Panc1 (cell line): ENCODE measurements around the gene PRUNE1. TPM values are rescaled to one million over a fixed set of nuclear protein-coding genes. Genes with fewer than 3 reads are reported as not detected.

Experiments
- ATAC-seq: fragments of 200-7000 bp; cut with Tn5 transposase; 2 replicates; pipeline ENCODE4 v1.9.1; 2020; ENCODE audit warnings: mild to moderate bottlenecking, moderate library complexity
- BruUV-seq: library from RNA; stranded (reverse); fragments of 400-500 nt; replicated peaks from 2 replicates; lab custom pipeline; 2021; lab: Mats Ljungman, UMichigan
- CTCF ChIA-PET: fragments of 300-600 bp; sonication (Branson Sonifier 250); formaldehyde crosslinking; loops from one replicate; lab custom pipeline; 2022; ENCODE audit warnings: antibody characterized with exemption; lab: Charles Lee
- POLR2A ChIA-PET: fragments of 300-600 bp; sonication (Branson Sonifier 250); formaldehyde crosslinking; loops from one replicate; lab custom pipeline; 2022; ENCODE audit warnings: antibody characterized with exemption; lab: Charles Lee
- DNase-seq: peaks from one replicate; pipeline ENCODE4 v3.0.0-alpha.2; 2010; ENCODE audit warnings: low read depth, low spot score
- H3K27ac ChIP-seq: 2 replicates; pipeline ENCODE4 v1.5.1; 2011; ENCODE audit warnings: mild to moderate bottlenecking, low read length, inconsistent platforms
- H3K27me3 ChIP-seq: fragments of 200-500 bp; sonication (Bioruptor generic); 2 replicates; pipeline ENCODE4 v1.6.0; 2014; ENCODE audit warnings: low read length, inconsistent platforms; ENCODE audit not compliant: control insufficient read depth, insufficient read depth
- H3K36me3 ChIP-seq: fragments of 200-500 bp; sonication (Bioruptor generic); 2 replicates; pipeline ENCODE4 v1.5.1; 2014; ENCODE audit warnings: inconsistent platforms, mild to moderate bottlenecking, low read length, moderate library complexity; ENCODE audit not compliant: control insufficient read depth, insufficient read depth
- H3K4me1 ChIP-seq: 2 replicates; pipeline ENCODE4 v1.5.1; 2011; ENCODE audit warnings: inconsistent platforms, mild to moderate bottlenecking, low read length, moderate library complexity; ENCODE audit not compliant: control insufficient read depth, insufficient read depth
- H3K4me3 ChIP-seq, 2 experiments: 2 replicates each; pipeline ENCODE4 v1.5.1; 2011 to 2012; ENCODE audit warnings: low read depth in 2 of 2, low read length in 2 of 2, mild to moderate bottlenecking in 2 of 2, inconsistent platforms in 1 of 2, moderate library complexity in 1 of 2
- H3K9me3 ChIP-seq: fragments of 200-500 bp; sonication (Bioruptor generic); 2 replicates; pipeline ENCODE4 v1.5.1; 2014; ENCODE audit warnings: low read depth, mild to moderate bottlenecking, inconsistent platforms, low read length, moderate library complexity; ENCODE audit not compliant: control insufficient read depth, insufficient read depth
- CTCF ChIP-seq: fragments of 450-650 bp; IDR thresholded peaks from 2 replicates; pipeline ENCODE4 v1.5.1; 2017; ENCODE audit warnings: mild to moderate bottlenecking
- POLR2AphosphoS5 ChIP-seq: IDR thresholded peaks from 2 replicates; pipeline ENCODE4 v1.6.1; 2012; ENCODE audit warnings: mild to moderate bottlenecking, low read depth, low read length, moderate library complexity
- REST ChIP-seq, 2 experiments: IDR thresholded peaks; 2 replicates each; pipeline ENCODE4 v1.6.1; 2011 to 2012; ENCODE audit warnings: low read depth in 2 of 2, control low read depth in 1 of 2, low read length in 1 of 2, mild to moderate bottlenecking in 1 of 2, moderate library complexity in 1 of 2; ENCODE audit not compliant: insufficient read depth in 1 of 2
- SIN3A ChIP-seq: IDR thresholded peaks from 2 replicates; pipeline ENCODE4 v1.6.1; 2012; ENCODE audit warnings: low read depth, mild to moderate bottlenecking, low read length, moderate library complexity, borderline replicate concordance; ENCODE audit not compliant: insufficient read depth
- TCF7L2 ChIP-seq: IDR thresholded peaks from 2 replicates; pipeline ENCODE4 v1.6.1; 2011; ENCODE audit warnings: mild to moderate bottlenecking, low read depth, low read length, inconsistent platforms
- in situ Hi-C: cut with HindIII; loops from 2 replicates; pipeline ENCODE4 v1.10.0; 2016; ENCODE audit warnings: low sequenced_read_pairs, low pct_unique_long_range_greater_than_20kb
- intact Hi-C: fragments of 100-400 bp; cut with micrococcal nuclease; formaldehyde crosslinking; loops from one replicate; pipeline ENCODE4 v1.10.0; 2022; ENCODE audit not compliant: unreplicated experiment
- total RNA-seq: library from RNA; stranded (reverse); gene quantifications from one replicate; pipeline ENCODE4 v1.2.1, GENCODE V29; 2021; ENCODE audit not compliant: unreplicated experiment

Gene PRUNE1
- total RNA-seq, 1 experiment from 2014 or later = 16.2 TPM

GRCh38 chr1:150973836-150974579 is 34.2 kb upstream of the PRUNE1 start:
- H3K9me3 ChIP-seq = no peaks in the 10 kb centered on the region
- H3K4me1 ChIP-seq = peaks cover 64% of the 10 kb centered on the region
- TF ChIP-seq SIN3A (no peak), CTCF (no peak), REST (IDR thresholded peaks at IDR 0.05; ENCODE audit: insufficient read depth in 1 of 2, low read depth in 2 of 2, low read length in 1 of 2) (no peak), TCF7L2 (no peak), POLR2AphosphoS5 (no peak)
- no peak for DNase-seq
- H3K36me3 ChIP-seq = peaks cover under 1% of the 10 kb centered on the region
- no peaks in the 10 kb centered on the region for H3K27me3 ChIP-seq
- ChIA-PET POLR2A (interaction anchor here (0.6 to 0.9 kb wide), 3 partner anchors 32 to 586 kb away, joined by 3 to 4 read pairs (median 3); no protein-coding TSS in a partner anchor), CTCF (interaction anchor here (0.7 kb wide), 1 partner anchor 41 kb away, joined by 7 read pairs; no protein-coding TSS in a partner anchor)
- ATAC-seq = peak; percentile 13; the same call in 1 of the 2 replicates
- peak overlapping the region; percentile 81 to 89 for H3K4me3 ChIP-seq
- peak overlapping the region; percentile 96 for H3K27ac ChIP-seq
- BruUV-seq = no TSS peak
- intact Hi-C loops (no loop called here), in situ Hi-C loops (no loop called here)

GRCh38 chr1:150974580-150975478 is 33.4 kb upstream of the PRUNE1 start, which contains the start of gene CERS2:
Gene CERS2, minus strand, starts transcription at chr1:150974835. Its CDS starts 5,745 bp downstream, at chr1:150969090.
- POLR2A ChIA-PET = interaction anchor here (0.6 kb wide), 1 partner anchor 587 kb away, joined by 4 read pairs; no protein-coding TSS in a partner anchor
- CTCF ChIA-PET = interaction anchor here (0.7 kb wide), 1 partner anchor 42 kb away, joined by 7 read pairs; no protein-coding TSS in a partner anchor
- Histone ChIP-seq H3K27ac (peak within 1 kb of the TSS; percentile 98), H3K36me3 (no peaks in the 10 kb centered on the region; the same call in 1 of the 2 replicates), H3K9me3 (no peaks in the 10 kb centered on the region), H3K4me1 (peaks cover 70% of the 10 kb centered on the region), H3K4me3 (peak within 1 kb of the TSS; percentile 81 to 89), H3K27me3 (no peaks in the 10 kb centered on the region)
- DNase-seq = no peak
- BruUV-seq = no TSS peak
- intact Hi-C loops = no loop called here
- TF ChIP-seq POLR2AphosphoS5 = peak; percentile 22; the same call in 1 of the 2 replicates
- TF ChIP-seq CTCF = no peak
- in situ Hi-C loops = no loop called here
- ATAC-seq = peak; percentile 67
